Stimulated activated naive CD8-positive, alpha-beta T cell treated with anti-CD3 and anti-CD28 coated beads, Interleukin-15, Interleukin-2, amounts not matched to agents 100 ng/mL and 50 ng/mL, for 24 hours (primary cell): Measurements from ENCODE around the gene SINHCAF.

ENCODE experiments used
- H3K27ac Mint-ChIP-seq: one replicate; pipeline ENCODE4 v1.8.0; 2021; ENCODE audit warnings: mild to moderate bottlenecking, mixed read lengths
- H3K27me3 Mint-ChIP-seq: one replicate; pipeline ENCODE4 v1.8.0; 2021; ENCODE audit warnings: mixed read lengths
- H3K36me3 Mint-ChIP-seq: one replicate; pipeline ENCODE4 v1.8.0; 2021; ENCODE audit warnings: low read depth, mixed read lengths
- H3K4me1 Mint-ChIP-seq: one replicate; pipeline ENCODE4 v1.8.0; 2021; ENCODE audit warnings: low read depth, mixed read lengths
- H3K4me3 Mint-ChIP-seq: one replicate; pipeline ENCODE4 v1.8.0; 2021; ENCODE audit warnings: mild to moderate bottlenecking, mixed read lengths
- H3K9me3 Mint-ChIP-seq: one replicate; pipeline ENCODE4 v1.8.0; 2021; ENCODE audit warnings: mixed read lengths

The SINHCAF gene

DNA sequence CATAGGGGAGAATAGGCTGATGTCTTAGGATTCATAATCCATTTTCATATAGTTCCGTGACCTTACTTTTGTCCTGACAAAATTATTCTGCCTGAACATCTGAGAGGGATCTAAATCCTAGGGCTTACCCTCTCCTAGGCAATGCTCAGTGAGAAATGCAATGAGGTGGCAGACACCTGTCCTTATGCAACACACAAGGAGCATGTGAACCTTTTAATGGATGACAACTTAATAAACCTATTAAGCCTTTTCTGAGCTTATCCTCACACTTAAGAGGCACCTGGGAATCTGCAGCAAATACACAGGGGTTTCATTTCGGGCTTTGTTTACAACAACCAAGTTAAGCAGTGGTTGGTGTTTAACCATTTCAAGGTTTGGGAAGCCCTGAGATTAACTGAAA, 24.6 kb downstream of the SINHCAF start:
- Mint-ChIP-seq H3K9me3 (no peaks in the 10 kb centered on the region), H3K27me3 (no peaks in the 10 kb centered on the region), H3K4me3 (no peak overlapping the region), H3K27ac (no peak overlapping the region), H3K36me3 (peaks cover 83% of the 10 kb centered on the region), H3K4me1 (peaks cover 69% of the 10 kb centered on the region)

- H3K27ac Mint-ChIP-seq, result peak overlapping the region; percentile 39
- H3K27me3 Mint-ChIP-seq, result no peaks in the 10 kb centered on the region
- no peak overlapping the region for H3K4me3 Mint-ChIP-seq
- peaks cover 64% of the 10 kb centered on the region for H3K4me1 Mint-ChIP-seq
- no peaks in the 10 kb centered on the region for H3K9me3 Mint-ChIP-seq
- peaks cover 83% of the 10 kb centered on the region for H3K36me3 Mint-ChIP-seq
These were observed 25.2 kb downstream of the SINHCAF start for GRCh38 chr12:31300783-31301182.

GRCh38 chr12:31300341-31300740, 25.6 kb downstream of the SINHCAF start:
- H3K4me3 Mint-ChIP-seq, result no peak overlapping the region
- no peaks in the 10 kb centered on the region for H3K27me3 Mint-ChIP-seq
- no peak overlapping the region for H3K27ac Mint-ChIP-seq
- H3K4me1 Mint-ChIP-seq, result peaks cover 63% of the 10 kb centered on the region
- no peaks in the 10 kb centered on the region for H3K9me3 Mint-ChIP-seq
- H3K36me3 Mint-ChIP-seq, result peaks cover 82% of the 10 kb centered on the region

- H3K9me3 Mint-ChIP-seq, result no peaks in the 10 kb centered on the region
- peak overlapping the region; percentile 33 for H3K4me3 Mint-ChIP-seq
- H3K36me3 Mint-ChIP-seq, result peaks cover 82% of the 10 kb centered on the region
- H3K27ac Mint-ChIP-seq, result peak overlapping the region; percentile 81
- H3K4me1 Mint-ChIP-seq, result peaks cover 49% of the 10 kb centered on the region
- no peaks in the 10 kb centered on the region for H3K27me3 Mint-ChIP-seq
These were observed 27.0 kb downstream of the SINHCAF start for GRCh38 chr12:31298922-31299321.

DNA sequence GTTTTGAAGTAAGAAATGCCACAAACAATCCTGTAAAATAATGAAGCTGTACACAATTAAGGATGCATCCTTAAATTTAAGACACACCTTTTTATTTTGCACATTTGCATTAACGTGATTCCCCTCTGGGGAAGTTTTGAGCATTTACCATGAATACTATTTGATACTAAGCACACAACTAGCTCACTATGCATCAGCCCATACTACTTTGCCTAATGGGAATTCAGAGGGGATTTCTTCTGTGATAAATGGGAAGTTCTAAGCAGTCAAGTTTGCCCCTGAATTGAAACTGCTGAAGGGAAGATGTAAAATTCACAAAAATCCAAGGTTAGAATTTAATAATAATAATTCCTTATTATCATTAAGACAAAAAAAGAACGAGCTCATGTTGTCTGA, 27.4 kb downstream of the SINHCAF start:
- peak overlapping the region; percentile 7 for H3K27ac Mint-ChIP-seq
- no peak overlapping the region for H3K4me3 Mint-ChIP-seq
- no peaks in the 10 kb centered on the region for H3K9me3 Mint-ChIP-seq
- no peaks in the 10 kb centered on the region for H3K27me3 Mint-ChIP-seq
- H3K4me1 Mint-ChIP-seq, result peaks cover 45% of the 10 kb centered on the region
- H3K36me3 Mint-ChIP-seq, result peaks cover 82% of the 10 kb centered on the region

- peaks cover 38% of the 10 kb centered on the region for H3K4me1 Mint-ChIP-seq
- no peaks in the 10 kb centered on the region for H3K9me3 Mint-ChIP-seq
- no peaks in the 10 kb centered on the region for H3K27me3 Mint-ChIP-seq
- H3K27ac Mint-ChIP-seq, result peak overlapping the region; percentile 7
- peaks cover 82% of the 10 kb centered on the region for H3K36me3 Mint-ChIP-seq
- H3K4me3 Mint-ChIP-seq, result no peak overlapping the region
These were observed 28.1 kb downstream of the SINHCAF start for GRCh38 chr12:31297572-31298514.

GRCh38 chr12:31289441-31289840, 36.5 kb downstream of the SINHCAF start:
- Mint-ChIP-seq H3K9me3 (no peaks in the 10 kb centered on the region), H3K4me3 (no peak overlapping the region), H3K27ac (no peak overlapping the region), H3K27me3 (no peaks in the 10 kb centered on the region), H3K4me1 (no peaks in the 10 kb centered on the region), H3K36me3 (peaks cover 82% of the 10 kb centered on the region)

GRCh38 chr12:31288381-31288780, 37.6 kb downstream of the SINHCAF start:
- H3K9me3 Mint-ChIP-seq, result no peaks in the 10 kb centered on the region
- no peaks in the 10 kb centered on the region for H3K4me1 Mint-ChIP-seq
- H3K27ac Mint-ChIP-seq, result peak overlapping the region; percentile 70
- H3K36me3 Mint-ChIP-seq, result peaks cover 82% of the 10 kb centered on the region
- no peaks in the 10 kb centered on the region for H3K27me3 Mint-ChIP-seq
- H3K4me3 Mint-ChIP-seq, result no peak overlapping the region

- Mint-ChIP-seq H3K27ac (no peak overlapping the region), H3K4me1 (no peaks in the 10 kb centered on the region), H3K4me3 (no peak overlapping the region), H3K27me3 (no peaks in the 10 kb centered on the region), H3K9me3 (no peaks in the 10 kb centered on the region), H3K36me3 (peaks cover 73% of the 10 kb centered on the region)
These were observed 45.8 kb downstream of the SINHCAF start for GRCh38 chr12:31280183-31280582.

- Mint-ChIP-seq H3K9me3 (no peaks in the 10 kb centered on the region), H3K27ac (no peak overlapping the region), H3K4me1 (no peaks in the 10 kb centered on the region), H3K27me3 (no peaks in the 10 kb centered on the region), H3K4me3 (no peak overlapping the region), H3K36me3 (peaks cover 74% of the 10 kb centered on the region)
These were observed 46.5 kb downstream of the SINHCAF start for GRCh38 chr12:31279390-31279924.

DNA sequence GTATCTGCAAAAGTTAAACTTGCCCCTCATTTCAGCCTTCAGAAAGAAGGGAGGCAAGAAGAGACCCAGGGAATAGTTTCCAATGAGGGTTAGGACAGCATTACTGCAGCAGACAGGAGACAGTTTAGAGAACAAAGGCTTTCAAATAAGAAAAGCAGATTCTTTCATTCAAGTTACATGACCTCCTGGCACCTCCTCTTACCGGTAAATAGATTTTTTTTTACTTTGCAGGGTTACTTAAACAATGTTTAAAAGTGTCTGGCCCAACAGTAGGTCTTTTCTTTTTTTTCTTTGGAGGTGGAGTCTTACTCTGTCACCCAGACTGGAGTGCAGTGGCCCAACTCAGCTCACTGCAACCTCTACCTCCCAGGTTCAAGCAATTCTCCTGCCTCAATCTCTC, 47.1 kb downstream of the SINHCAF start:
- Mint-ChIP-seq H3K36me3 (peaks cover 69% of the 10 kb centered on the region), H3K27ac (peak overlapping the region; percentile 43), H3K4me3 (no peak overlapping the region), H3K9me3 (no peaks in the 10 kb centered on the region), H3K27me3 (no peaks in the 10 kb centered on the region), H3K4me1 (no peaks in the 10 kb centered on the region)

DNA sequence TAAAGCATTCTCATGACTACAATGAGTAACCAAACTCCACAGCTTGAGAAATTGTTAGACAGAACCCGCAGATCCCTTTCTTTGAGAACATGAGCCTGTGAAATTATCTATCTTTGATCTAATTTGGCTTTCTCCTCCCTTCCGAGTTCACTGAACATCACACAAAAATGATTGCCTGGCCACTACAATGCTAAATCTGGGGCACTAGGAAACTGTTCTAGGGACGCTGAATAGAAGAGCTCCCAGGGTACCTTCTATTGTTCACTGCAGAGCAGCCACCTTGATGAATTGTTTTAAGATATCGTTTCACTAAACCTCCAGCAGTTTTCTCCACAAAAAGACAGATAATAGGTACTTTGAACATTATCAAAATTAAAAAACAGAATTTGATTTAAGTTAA, 47.5 kb downstream of the SINHCAF start:
- Mint-ChIP-seq H3K4me1 (no peaks in the 10 kb centered on the region), H3K4me3 (no peak overlapping the region)

GRCh38 chr12:31277081-31277480, 48.9 kb downstream of the SINHCAF start:
- Mint-ChIP-seq H3K27me3 (no peaks in the 10 kb centered on the region), H3K27ac (peak overlapping the region; percentile 52), H3K4me3 (no peak overlapping the region), H3K9me3 (no peaks in the 10 kb centered on the region), H3K36me3 (peaks cover 61% of the 10 kb centered on the region), H3K4me1 (no peaks in the 10 kb centered on the region)

More for the DNA sequence above, 47.5 kb downstream of the SINHCAF start:
- H3K36me3 Mint-ChIP-seq, result peaks cover 69% of the 10 kb centered on the region
- no peaks in the 10 kb centered on the region for H3K27me3 Mint-ChIP-seq
- no peaks in the 10 kb centered on the region for H3K9me3 Mint-ChIP-seq
- H3K27ac Mint-ChIP-seq, result peak overlapping the region; percentile 43

- Mint-ChIP-seq H3K27ac (no peak overlapping the region), H3K4me3 (no peak overlapping the region), H3K27me3 (no peaks in the 10 kb centered on the region), H3K4me1 (no peaks in the 10 kb centered on the region), H3K9me3 (no peaks in the 10 kb centered on the region), H3K36me3 (peaks cover 63% of the 10 kb centered on the region)
These were observed 50.5 kb downstream of the SINHCAF start for GRCh38 chr12:31275491-31275890.

DNA sequence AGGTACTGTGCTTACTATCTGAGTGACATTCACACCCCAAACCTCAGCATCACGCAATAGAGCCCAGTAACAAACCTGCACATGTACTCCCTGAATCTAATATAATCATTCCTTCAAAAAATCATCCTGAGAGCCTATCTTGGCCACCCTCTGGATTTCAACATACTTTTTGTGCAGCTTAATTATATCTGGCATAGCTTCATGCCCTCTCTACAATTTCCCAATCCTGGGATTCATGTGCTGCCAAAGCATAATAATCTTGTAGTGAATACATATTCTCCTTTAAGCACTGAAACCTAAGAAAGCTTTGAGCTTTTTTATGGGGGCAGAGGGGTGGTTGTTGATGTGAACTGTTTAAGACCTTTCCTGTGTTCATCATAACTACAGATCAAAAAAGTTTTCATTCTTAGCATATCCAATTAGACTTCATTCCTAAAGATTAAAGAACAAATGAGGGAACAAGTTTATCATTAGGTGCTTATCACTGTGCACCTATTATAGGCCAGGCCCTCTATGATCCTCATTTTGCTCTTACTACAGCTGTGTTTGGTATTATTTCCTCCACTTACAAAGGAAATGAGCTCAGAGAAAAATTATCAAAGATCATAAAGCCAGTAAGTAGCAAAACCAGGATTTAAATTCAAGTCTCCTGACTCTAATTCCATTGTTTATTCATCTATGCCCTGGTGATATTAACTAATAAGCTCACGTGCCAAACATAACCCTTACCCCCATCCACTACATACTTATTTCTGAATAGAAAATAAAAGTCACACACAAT, 51.2 kb downstream of the SINHCAF start:
- Mint-ChIP-seq H3K4me1 (no peaks in the 10 kb centered on the region), H3K27ac (no peak overlapping the region)

More for the DNA sequence above, 51.2 kb downstream of the SINHCAF start:
- no peaks in the 10 kb centered on the region for H3K9me3 Mint-ChIP-seq
- no peaks in the 10 kb centered on the region for H3K27me3 Mint-ChIP-seq
- peaks cover 66% of the 10 kb centered on the region for H3K36me3 Mint-ChIP-seq
- no peak overlapping the region for H3K4me3 Mint-ChIP-seq
